GM19463 (cell line): ENCODE results near the gene RHOT2.

ENCODE experiments used
- ATAC-seq: cut with Tn5 transposase; IDR thresholded peaks from one replicate; pipeline ENCODE4 v1.9.1; 2021; ENCODE audit warnings: mild to moderate bottlenecking, moderate library complexity; ENCODE audit not compliant: unreplicated experiment

The RHOT2 gene

GRCh38 chr16:632486-633335 lies 35.2 kb upstream of the RHOT2 start:
- no peak for ATAC-seq

- ATAC-seq: no peak
These were observed 34.4 kb upstream of the RHOT2 start for GRCh38 chr16:633336-634050.

DNA sequence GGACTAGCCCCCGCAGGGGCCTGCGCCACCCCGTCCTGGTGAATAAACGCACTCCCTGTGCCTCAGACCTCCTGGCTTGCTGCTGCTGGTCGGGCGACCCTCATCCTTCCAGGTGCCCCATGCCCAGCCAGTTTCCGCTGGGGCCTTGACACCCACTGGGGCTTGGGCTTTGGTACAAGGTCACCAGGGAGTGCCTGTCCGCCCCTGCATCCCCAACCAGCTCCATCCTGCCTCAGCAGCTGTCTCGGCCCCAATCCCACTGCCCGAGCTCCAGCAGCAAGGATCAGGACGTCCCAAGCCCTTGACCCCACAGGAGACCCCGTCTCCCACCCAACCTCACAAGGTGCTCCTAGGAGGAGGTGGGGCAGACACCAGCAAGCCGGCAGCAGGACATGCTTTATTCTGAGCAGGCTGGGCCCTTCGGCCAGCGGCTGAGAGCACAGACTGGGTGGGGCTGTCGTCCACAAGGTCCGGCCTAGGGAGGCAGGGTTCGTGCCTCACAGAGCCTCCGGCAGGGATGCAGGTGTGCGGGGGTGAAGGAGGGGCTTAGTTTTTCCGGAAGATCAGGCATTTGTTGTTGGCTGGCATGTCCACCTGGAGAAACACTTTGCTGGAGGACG lies 33.8 kb upstream of the RHOT2 start:
- no peak for ATAC-seq

DNA sequence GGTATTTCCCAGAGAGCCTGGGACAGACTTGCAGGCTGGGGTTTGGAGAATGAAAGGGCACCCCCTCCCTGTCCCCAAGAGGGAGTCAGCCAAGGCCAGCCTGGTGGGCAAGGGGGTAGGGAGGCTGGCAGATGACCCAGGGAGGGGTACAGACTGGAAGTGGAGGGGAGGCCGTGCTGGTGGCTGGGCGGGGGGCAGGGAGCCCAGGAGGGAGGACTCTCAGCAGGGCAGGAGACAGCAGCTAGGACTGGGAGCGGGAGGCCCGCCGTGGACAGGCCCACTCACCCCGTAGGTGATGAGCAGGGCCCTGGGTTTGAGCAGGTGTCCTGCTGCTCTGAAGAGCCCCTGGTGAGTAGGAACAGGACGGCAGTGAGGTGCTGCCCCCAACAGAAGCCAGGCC lies 32.9 kb upstream of the RHOT2 start:
- ATAC-seq: no peak

GRCh38 chr16:635573-636205 lies 32.2 kb upstream of the RHOT2 start:
- peak; percentile 12 for ATAC-seq

DNA sequence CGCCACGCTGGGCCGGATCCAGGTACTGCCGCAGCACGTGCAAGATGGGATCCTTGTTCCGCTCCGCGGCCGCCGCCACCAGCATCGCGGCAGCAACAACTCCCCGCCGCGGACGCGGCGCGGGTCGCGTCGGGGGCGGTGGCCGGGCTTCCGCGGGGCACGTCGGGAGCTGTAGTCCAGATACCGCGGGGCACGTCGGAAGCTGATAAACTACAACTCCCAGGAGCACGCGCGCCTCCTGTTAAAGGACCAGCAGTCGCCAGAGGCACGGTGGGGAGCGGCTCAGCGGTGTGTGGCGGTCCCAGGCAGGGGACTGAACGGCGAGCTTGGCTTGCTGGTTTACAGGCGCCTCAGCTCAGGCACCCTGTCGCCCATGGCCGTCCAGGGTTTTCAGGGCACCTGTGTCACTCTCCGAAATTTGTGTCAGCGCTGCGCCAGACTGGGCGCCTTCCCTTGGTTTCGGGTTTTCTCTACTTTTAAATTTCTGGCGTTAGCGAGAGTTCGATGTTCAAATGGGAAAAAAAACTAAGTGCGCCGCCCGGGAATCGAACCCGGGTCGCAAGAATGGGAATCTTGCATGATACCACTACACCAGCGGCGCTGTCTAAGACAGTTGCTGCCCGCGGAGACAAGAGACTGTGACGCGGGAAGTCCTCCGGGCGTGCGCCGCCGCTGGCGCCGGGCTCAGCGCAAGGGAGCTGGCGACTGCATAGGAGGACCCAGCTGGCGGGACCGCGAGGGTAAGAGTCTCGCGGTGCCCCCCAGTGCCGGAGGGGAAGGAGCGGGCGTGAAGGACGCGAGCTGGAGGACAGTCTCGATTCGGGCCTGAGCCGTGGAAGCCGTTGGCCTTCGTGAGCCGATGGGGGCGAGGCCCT lies 31.5 kb upstream of the RHOT2 start, which contains the start of gene METTL26:
Gene METTL26 (minus strand): TSS at position 100 of the 875 bp plus-strand sequence. CDS start 15 bp downstream, at position 85.
- ATAC-seq: peak; percentile 74

- no peak for ATAC-seq
These were observed 30.6 kb upstream of the RHOT2 start for GRCh38 chr16:637081-638018.

- no peak for ATAC-seq
These were observed 29.8 kb upstream of the RHOT2 start for GRCh38 chr16:638034-638543.

DNA sequence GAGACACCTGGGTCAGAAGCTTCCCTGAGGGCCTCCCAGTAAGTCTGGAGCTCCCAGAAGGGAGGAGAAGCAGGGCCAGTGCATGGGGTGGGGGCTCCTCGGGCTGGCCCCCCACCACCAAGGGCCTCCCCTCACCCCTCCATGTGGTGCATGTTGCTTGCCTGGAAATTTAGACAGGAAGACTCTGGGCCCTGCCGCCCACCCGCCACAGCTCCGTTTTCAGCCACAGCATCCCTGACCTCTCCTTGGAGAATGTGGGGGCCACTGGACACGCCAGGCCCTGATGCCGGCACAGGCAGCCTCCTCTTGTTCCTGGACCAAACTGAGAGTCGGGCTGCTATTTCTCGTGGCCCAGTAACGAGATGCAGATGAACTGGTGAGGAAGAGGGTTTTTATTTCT lies 29.1 kb upstream of the RHOT2 start:
- no peak for ATAC-seq

DNA sequence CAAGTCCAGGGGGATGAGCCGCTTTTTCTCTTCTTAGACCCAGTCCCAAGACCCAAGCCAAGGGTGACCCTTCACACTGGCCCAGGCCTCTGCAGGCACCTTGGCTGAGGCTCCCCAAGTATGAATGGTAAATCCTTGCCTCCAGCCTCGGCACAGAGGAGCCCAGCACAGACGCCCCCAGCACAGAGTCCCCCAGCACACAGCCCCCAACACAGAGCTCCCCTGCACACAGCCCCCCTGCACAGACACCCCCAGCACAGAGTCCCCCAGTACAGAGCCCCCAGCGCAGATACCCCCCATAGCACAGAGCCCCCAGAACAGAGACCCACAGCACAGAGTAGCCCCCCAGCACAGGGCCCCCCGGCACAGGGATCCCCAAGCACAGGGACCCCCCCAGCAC lies 27.3 kb upstream of the RHOT2 start:
- ATAC-seq: no peak

DNA sequence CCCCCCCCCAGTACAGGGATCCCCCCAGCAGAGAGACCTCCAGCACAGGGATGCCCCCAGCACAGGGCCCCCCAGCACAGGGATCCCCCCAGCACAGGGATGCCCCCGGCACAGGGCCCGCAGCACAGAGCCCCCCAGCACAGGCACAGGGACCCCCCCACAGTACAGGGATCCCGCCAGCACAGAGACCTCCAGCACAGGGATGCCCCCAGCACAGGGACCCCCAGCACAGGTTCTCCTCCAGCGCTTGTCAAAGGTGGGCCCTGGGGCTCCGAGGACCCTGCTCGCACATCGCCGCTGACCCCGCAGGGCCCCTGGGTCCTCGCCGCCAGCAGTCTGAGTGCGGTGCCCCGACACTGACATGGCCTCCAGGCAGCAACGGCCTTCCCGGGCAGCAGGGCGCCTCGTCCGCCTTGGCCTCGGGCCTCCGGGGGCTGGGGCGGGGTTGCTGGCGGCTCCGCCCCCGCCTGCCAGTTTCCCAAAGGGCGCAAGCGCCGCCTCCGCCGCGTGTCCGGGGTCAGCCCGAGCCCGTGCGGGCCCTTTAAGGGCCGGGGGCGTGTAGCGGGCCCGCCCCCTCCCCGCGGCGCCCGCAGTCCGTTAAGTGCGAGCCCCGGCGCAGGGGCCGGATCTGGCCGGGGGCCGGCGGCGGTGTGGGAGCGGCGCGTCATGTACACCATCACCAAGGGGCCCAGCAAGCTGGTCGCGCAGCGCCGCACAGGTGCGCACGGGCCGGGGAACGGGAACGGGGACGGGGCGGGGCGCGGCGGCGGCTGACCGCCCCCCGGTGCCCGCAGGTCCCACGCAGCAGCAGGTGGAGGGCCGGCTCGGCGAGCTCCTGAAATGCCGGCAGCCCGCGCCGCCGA lies 26.4 kb upstream of the RHOT2 start, which contains the start of gene MCRIP2:
Gene MCRIP2 (plus strand): TSS at position 503 of the 863 bp plus-strand sequence. CDS start 164 bp downstream, at position 667.
- ATAC-seq: peak; percentile 52

- ATAC-seq: peak; percentile 53
These were observed 25.5 kb upstream of the RHOT2 start for GRCh38 chr16:642189-643049.

GRCh38 chr16:643050-643368 lies 24.9 kb upstream of the RHOT2 start:
- no peak for ATAC-seq

DNA sequence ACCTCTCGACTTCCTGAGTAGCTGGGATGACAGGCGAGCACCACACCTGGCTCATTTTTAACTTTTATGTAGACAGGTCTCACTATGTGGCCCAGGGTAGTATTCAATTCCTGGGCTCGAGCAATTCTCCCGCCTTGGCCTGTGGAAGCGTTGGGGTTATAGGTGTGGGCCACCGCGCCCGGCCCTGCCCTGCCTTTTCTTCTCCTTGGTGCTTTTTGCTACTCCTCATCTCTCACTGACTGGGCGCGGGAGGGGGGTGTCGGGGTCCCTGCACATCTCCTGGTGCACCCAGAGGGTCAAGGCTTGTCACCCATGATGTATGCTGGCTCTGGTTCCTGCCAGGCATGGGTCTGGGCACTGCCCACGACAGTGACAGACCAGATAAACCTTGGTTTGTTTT lies 23.4 kb upstream of the RHOT2 start:
- ATAC-seq: no peak

GRCh38 chr16:645852-646678 lies 21.9 kb upstream of the RHOT2 start:
- no peak for ATAC-seq

- no peak for ATAC-seq
These were observed 21.2 kb upstream of the RHOT2 start for GRCh38 chr16:646679-647172.
